Muscle of arm (tissue), 12 donors: Measurements from ENCODE around the gene MDH1. TPM values are rescaled to one million over a fixed set of nuclear protein-coding genes. Genes with fewer than 3 reads are reported as not detected.
"Not testable (repeated sequence)": the region's sequence is repeated elsewhere in the genome, so short reads cannot be mapped to it uniquely, and the experiment has no call there.

ENCODE experiments used
- DNase-seq: peaks from one replicate; pipeline ENCODE4 v3.0.0-alpha.2; 2013
- polyA plus RNA-seq, 12 donors: library from polyadenylated mRNA; unstranded; fragments of 120-200 nt; gene quantifications; one replicate each; pipeline ENCODE4 v1.2.1, GENCODE V29; 2013; ENCODE audit not compliant: insufficient read length in 12 of 12

Gene MDH1
- polyA plus RNA-seq, 12 donors = 152 to 428 (median 369) TPM; not detected in 1

DNA sequence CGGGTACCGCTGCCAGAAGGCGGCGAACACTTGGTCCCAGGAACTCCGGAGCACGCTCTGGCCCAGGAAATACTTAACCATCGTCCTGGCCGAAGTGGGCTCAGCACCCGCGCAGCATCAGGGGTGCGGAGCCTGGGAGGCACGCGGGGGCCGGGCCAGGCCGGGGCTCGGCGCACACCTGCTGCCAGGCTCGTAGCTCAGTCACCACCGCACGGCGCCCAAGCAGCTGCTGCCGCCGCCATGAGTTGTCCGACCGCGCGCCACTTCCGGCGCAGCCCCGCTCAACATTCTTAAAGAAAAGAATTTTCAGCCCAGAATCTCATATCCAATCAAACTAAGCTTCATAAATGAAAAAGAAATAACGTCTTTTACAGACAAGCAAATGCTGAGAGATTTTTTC lies 34.0 kb downstream of the MDH1 start:
- no peak for DNase-seq

DNA sequence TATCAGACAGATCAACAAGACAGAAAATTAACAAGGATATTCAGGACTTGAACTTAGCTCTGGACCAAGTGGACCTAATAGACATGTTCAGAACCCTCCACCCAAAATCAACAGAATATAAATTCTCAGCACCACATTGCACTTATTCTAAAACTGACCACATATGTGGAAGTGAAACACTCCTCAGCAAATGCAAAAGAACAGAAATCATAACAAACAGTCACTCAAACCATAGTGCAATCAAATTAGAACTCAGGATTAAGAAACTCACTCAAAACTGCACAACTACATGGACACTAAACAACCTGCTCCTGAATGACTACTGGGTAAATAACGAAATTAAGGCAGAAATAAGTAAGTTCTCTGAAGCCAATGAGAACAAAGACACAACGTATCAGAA lies 35.0 kb downstream of the MDH1 start:
- DNase-seq = not testable (repeated sequence)

DNA sequence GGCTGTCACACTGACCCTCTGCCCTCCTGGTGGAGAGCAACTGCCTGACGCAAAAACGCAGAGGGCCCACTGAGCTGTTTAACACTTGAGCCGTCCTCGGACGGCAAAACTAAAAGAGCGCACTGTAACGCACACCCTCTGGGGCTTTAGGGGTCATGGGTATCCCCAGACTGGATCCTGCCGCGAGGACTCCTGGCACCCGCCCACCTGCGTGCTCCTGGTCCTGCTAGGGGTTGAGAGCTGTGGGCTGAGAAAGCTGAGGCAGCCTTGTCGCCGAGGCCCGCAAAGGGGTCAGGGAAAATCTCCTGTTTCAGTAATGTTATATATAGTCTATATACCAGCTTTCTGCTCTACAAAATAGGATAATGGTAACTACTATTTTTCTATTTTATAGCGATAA lies 39.1 kb downstream of the MDH1 start:
- DNase-seq = no peak

DNA sequence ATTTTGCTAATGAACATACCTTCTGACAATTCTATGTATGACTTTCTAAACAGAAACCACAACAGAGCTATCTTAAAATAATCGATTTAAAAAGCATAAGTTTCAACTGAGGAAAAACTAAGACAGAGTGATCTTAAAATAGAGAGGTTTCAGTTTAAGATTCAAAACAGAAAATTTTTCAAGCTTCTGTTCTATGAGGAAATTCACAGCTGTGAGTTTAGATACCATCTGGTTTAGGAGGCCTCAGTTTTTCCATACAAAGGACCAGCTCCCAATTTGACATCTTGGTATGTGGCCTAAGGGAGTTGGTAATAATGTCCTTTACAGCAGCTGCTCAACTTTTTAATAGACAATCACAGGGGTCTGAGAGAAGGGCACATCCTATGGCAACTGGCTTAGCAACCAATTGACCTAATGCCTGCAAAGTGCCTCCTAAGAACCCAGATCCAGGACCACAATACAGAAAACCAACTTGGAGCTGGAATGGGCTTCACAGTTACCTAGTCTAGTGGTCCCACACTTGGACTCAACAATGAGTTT lies 39.7 kb downstream of the MDH1 start:
- DNase-seq = no peak

DNA sequence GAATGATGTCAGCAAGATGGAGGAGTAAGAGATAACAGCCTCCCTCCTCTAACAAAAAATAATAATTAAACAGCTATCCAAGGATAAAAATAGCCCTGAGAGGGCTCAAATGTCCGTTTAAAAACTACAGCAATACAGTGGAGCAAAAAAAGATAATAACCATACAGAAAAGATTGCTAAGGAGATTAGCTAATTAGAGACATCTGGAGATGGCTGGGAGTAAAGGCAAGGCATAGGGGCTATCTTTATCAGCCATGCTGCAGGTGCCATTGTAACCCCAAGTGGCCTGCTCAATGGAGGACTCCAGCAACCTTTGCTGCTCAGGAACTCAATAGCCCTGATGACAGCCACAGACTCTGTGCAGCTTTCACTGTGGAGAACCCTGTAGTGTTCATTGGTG lies 42.7 kb downstream of the MDH1 start:
- DNase-seq = no peak

DNA sequence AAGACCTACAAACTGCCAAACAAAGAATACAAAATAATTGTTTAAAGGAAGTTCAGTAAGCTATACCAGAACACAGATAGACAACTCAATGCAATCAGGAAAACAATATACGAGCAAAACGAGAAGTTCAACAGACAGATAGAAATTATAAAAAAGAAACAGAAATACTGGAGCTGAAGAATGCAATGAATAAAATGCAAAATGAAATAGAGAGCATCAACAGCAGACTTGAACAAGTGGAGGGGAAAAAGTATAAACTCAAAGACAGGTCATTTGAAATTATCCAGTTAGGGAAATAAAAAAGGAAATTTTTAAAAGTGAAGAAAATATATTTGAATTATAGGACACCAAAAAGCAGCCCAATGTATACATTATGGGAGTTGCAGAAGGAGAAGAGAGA lies 43.6 kb downstream of the MDH1 start:
- DNase-seq = no peak

DNA sequence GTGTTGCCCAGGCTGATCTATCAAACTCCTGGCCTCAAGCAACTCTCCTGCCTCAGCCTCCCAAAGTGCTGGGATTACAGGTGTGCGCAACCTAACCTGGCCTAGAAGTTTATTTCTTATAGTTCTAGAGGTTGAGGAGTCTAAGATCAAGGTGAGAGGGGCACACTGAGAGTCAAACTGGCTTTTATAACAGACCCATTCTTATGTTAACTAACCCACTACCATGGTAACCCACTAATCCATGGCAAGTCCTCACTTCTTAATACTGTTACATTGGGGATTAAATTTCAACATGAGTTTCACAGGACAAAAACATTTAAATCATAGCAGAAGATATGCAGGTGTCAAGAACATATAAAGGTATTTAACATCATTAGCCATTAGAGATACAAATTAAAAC lies 50.6 kb downstream of the MDH1 start:
- DNase-seq = no peak

DNA sequence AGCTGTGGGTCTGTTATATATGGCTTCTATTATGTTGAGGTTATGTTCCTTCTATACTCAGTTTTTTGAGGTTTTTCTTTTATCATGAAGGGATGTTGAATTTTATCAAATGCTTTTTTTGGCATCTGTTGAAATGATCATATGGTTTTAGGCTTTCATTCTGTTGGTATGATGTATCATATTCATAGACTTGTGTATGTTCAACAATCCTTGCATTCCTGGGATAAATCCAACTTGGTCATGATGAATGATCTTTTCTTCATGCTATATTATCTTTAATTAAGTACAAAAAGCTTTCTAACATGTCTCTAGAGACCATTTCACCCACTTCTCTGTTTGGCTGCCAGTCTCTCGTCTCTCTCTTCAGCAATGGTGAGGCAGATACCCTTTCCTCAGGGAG lies 54.2 kb downstream of the MDH1 start:
- DNase-seq = no peak

DNA sequence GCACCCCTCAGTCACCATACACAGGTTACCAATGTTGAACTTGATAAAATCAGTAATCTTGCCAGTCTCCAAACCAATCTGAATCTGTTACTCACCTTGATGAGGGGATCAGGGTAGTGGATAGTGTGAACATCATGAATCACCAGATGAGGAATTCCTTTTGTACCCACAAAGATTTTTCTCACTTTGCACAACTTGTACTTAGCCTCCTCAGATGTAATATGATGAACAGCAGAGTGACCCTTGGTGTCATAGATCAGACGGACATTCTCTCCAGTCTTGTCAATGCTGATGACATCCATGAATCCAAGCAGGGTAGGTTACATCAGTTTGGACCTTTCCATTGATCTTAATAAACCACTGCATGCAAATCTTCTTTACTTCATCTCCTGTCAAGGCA lies 54.7 kb downstream of the MDH1 start:
- DNase-seq = no peak

DNA sequence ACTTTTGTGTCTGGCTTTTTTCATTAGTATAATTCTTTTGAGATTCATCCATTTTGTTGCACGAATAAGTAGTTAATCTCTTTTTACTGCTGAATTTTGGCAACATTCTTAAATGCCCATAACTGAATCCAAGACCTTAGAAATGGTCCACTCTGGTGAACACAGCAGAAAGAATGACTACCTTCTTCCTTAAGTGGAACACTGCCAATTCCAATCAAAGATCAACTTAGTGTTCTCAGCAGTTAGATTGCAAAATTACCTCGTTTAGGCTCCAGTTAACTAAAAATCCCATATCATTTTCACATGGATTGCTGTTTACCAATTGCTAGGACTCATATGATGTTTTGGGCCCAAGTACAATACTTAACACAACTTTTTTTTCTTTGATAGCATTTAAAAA lies 59.9 kb downstream of the MDH1 start:
- DNase-seq = no peak

DNA sequence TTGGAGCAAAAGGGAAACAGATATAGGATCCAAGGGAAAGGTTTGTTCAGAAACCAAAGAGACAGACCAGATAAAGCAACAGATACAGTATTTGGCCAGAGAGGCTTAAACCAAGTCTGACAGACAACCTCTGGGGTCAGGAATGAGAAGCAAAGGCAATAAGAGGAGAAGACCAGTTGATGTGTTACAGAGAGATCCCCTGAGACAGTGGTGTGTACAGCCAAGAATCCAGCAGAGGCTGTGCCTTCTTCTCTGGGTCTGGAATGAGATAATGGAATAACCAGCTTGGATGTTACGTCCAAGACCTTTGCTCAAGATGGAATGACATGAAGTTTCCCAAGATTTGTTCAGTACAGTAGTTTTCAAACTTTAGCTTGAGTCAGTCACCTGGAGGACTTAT lies 61.1 kb downstream of the MDH1 start:
- no peak for DNase-seq

DNA sequence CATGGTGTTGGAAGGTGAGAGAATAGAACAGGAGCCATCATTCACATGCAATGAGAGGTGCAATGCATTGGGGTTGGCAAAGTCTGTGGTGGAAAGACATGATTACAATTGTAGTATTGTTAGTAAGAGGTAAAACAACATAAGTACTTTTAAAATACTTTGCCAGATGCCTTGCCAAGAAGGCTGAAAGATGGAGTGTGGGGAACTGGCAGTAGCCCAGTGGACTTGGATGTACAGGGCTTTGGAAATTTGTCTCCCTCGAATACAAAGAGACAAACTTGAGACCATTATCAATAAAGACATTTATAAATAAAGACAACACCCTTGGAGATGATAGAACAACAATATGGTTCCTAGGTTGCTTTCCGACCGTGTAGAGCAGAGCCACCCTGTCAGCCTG lies 62.0 kb downstream of the MDH1 start:
- DNase-seq = no peak

DNA sequence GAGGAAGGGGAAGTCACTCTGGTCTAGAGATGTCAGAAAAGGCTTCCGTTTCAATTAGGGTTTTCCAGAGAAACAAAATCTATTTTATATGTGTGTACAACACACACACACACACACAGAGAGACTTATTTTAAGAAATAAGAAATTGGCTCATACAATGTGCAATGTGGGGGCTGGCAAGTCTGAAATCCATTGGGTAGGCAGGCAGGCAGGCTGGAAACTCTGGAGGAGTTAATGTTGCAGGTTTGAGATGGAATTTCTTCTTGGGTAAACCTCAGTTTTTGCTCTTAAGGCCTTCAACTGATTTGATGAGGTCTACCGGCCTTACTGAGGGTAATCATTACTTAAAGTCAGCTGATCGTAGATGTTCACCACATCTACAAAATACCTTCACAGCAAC lies 62.6 kb downstream of the MDH1 start:
- no peak for DNase-seq

DNA sequence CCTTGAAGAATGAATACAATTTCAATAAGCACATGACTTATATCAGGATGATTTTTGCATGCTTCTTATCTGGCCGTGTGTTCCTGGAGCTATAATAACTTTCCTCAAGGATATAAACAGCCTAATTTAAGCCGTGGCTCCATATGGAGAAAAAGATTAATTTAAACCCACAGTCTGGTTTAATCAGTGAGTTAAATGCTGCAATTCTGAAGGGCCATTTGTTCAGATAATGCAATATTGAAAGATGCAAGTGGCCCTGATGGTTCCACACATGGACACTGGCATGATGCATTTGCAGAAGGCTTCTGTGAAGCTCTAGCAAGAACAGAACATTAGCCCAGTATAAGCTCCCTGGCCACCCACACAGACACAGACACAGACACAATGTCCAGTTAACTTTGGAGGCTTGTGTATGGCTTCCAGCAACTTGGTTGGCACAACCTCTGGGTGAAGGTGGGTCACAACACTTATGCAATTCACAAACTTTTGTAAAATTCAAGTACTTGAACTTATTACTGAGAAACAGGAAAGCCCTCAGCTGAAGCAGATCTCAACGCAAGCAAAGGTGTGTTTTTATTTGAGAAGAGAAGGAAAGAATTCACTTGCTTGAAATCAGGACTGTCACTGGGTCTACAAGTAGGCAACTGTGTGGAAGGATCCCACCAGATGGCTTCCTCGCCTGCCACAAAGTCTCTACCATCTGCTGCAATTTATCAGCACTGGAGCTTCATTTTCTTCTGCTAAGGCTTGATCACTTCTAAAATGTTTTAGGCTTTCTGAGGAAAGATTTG lies 63.3 kb downstream of the MDH1 start:
- no peak for DNase-seq

DNA sequence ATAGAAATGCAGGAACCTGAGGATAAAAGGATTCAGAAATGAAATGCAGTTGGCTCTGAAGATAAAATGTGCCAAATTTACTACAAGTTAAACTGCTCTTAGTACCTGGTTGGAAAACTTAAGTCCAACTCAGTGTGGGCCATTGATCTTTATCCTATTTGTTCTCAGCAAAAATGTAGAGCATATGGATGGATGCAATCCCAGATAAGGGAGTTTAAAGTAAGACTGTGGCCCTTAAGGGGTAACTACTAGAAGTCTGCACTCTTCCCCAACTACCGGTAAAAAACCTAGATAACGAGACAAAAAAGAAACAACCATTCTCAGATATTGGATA lies 63.9 kb downstream of the MDH1 start:
- DNase-seq = no peak

DNA sequence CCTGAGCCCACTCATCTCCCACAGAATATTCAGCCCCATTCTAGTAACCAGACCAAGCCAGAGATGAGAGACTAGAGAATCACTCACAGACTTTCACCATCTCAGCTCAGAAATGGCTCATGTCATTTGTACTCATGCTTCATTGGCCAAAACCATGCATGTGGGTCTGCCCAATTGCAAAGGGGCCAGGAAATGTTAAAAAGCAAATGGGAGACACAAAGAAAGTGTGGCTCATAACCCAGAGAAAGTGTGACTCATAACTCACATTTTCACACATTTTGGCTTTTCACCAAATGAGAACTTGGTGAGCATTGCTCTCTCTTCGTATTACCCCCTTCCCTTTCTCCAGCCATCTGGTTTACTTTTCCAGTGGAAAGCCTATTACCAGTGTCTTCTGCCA lies 66.2 kb downstream of the MDH1 start:
- no peak for DNase-seq

Other genes with a start within 250 kb of the MDH1 start
- gene WDPCP, start 486 bp upstream of the MDH1 start, polyA plus RNA-seq = 10 to 100 TPM in 4 of 12 donors, 1 to 10 TPM in 7, not detected in 1; 6.2 to 12.8 (median 9.5) TPM